ENCODE data around the gene GJA3. TPM values are rescaled to one million over a fixed set of nuclear protein-coding genes. Genes with fewer than 3 reads are reported as not detected.

Gene GJA3
- total RNA-seq, 4 donors from 2014 or later = under 0.01 TPM; not detected in 3

DNA sequence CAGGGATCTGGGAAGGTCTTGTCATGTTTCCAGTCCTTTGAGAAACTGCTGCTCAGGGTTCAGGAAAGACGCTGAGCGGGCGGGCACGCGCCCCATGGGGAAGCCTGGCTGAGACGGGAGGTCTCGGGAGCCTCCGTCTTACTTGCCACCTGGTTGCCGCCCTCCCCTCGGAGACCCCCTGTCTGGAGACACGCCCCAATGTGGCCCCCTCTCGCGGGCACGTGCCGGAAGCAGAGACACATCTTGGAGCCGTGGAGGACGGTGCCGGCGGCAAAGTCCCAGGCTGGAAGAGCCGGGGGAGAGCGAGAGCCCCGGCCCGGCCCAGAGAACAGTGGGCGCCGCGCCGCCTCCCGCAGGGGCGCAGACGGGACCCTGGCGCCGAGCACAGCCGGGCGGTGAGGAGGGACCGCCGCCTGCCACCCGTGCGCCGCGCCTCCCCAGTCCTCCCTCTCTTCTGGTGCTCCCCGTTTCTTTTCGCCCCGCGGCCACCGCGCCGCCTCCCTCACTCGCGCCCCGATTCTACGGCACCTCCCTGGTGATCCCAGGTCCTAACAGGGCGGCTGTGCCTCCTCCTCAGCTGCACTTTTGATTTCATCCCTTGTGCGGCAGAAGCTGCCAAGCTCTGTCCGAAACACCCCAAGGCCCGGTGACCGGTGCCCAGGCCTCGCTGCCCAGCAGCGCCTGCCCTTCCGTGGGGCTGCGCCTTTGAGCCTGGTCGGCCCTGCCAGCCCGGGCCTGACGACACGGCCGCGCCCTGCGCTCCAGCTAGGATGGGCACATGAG is 16.4 kb upstream of the GJA3 start:
- H3K27me3 ChIP-seq = peaks cover 0 to 46% of the 10 kb centered on the region in 2 donors
- H3K27ac ChIP-seq = no peak overlapping the region
- no peak for DNase-seq (ENCODE audit: low spot score in 2 of 2)
- peaks cover 0 to 25% (median 0%) of the 10 kb centered on the region in 4 donors for H3K4me1 ChIP-seq
- peak overlapping the region in 1 of 4 donors; percentile 29 for H3K4me3 ChIP-seq
- no peaks in the 10 kb centered on the region for H3K9me3 ChIP-seq
- no peaks in the 10 kb centered on the region for H3K36me3 ChIP-seq
- WGBS, 2 donors = 46 to 54% methylated on average over 45 to 54 of the region's 67 CpGs
- no peak for TF ChIP-seq EP300 (IDR thresholded peaks at IDR 0.05)
- no peak for TF ChIP-seq POLR2A (IDR thresholded peaks at IDR 0.05)
- TF ChIP-seq CTCF (IDR thresholded peaks at IDR 0.05) = no peak

DNA sequence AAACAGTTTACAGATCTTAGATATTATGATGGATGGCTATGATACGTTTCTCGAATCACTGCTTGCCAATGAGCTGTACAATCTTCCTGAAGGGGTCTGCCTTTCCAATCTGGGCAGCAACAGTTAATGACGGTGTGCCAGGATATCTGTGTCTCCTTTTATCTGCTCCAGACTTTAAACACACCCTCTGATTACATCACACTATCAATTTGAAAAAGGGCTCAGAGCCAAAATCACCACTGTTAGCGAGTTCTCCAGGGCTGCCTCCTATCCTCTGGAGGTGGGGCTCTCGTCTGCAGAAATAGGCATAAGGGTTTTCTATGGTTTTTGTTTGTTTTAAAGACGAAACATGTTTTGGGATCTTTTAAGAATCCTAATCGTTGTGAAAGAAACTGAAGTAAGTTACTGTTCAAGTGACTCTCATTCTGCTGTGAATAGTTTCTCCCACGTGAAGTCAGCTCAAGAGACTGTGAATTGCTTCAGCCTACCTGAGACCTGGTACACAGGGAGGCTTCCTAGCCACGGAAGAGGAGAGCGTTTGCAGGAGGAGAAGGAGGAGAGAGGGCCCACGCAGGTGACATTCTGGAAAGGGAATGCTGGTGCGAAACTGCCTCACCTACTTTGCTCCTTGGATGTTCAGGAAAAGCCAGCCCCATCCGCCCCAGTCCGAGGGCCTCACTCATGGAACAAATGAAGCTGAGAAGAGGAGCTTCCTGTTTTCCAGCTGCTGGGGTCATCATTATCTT is 15.2 kb upstream of the GJA3 start:
- 68 to 74% methylated on average over 14 of the region's 14 CpGs for WGBS, 2 donors
- Histone ChIP-seq H3K4me3 (no peak overlapping the region), H3K27ac (no peak overlapping the region), H3K27me3 (peaks cover 0 to 38% of the 10 kb centered on the region in 2 donors), H3K9me3 (no peaks in the 10 kb centered on the region), H3K4me1 (peaks cover 0 to 25% (median 0%) of the 10 kb centered on the region in 4 donors), H3K36me3 (no peaks in the 10 kb centered on the region)
- TF ChIP-seq CTCF (IDR thresholded peaks at IDR 0.05) = no peak
- no peak for TF ChIP-seq EP300 (IDR thresholded peaks at IDR 0.05)
- no peak for TF ChIP-seq POLR2A (IDR thresholded peaks at IDR 0.05)
- DNase-seq (ENCODE audit: low spot score in 2 of 2) = no peak

DNA sequence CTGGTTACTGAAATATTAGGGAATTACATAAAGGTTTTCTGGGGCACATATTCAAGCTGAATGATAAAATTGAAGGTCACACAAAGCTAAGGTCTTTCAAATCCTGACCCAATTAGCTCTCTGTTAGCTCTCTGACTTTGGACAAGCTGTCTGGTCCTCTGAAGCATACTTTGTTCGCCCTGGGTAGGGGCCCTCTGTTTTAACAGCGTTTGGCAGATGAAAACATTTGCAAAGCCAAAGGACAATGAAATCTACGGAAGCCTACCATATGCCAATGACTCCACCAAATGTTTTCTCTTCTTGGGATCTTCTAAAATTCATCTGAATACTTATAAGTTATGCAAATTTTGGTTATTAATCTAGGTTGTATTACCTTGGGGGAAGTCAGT is 14.5 kb upstream of the GJA3 start:
- H3K27me3 ChIP-seq = peaks cover 0 to 32% of the 10 kb centered on the region in 2 donors

GRCh38 chr13:20174656-20175405 is 14.0 kb upstream of the GJA3 start:
- Histone ChIP-seq H3K9me3 (no peaks in the 10 kb centered on the region), H3K4me3 (peak overlapping the region in 1 of 4 donors; percentile 27), H3K4me1 (peaks cover 0 to 25% (median 0%) of the 10 kb centered on the region in 4 donors), H3K27ac (peak overlapping the region in 2 of 4 donors; percentile 17 to 72), H3K27me3 (peaks cover 0 to 27% of the 10 kb centered on the region in 2 donors), H3K36me3 (no peaks in the 10 kb centered on the region)
- 39% methylated on average over 22 of the region's 22 CpGs for WGBS, 2 donors
- DNase-seq (ENCODE audit: low spot score in 2 of 2) = peak; percentile 44 to 75
- TF ChIP-seq EP300 (IDR thresholded peaks at IDR 0.05) = peak in 1 of 2 donors; percentile 67
- no peak for TF ChIP-seq CTCF (IDR thresholded peaks at IDR 0.05)
- TF ChIP-seq POLR2A (IDR thresholded peaks at IDR 0.05) = no peak

More for the DNA sequence above, 14.5 kb upstream of the GJA3 start:
- Histone ChIP-seq H3K4me3 (peak overlapping the region in 1 of 4 donors; percentile 27), H3K27ac (peak overlapping the region in 1 of 4 donors; percentile 72), H3K36me3 (no peaks in the 10 kb centered on the region), H3K9me3 (no peaks in the 10 kb centered on the region), H3K4me1 (peaks cover 0 to 25% (median 0%) of the 10 kb centered on the region in 4 donors)
- no peak for DNase-seq (ENCODE audit: low spot score in 2 of 2)
- TF ChIP-seq CTCF (IDR thresholded peaks at IDR 0.05) (no peak), POLR2A (IDR thresholded peaks at IDR 0.05) (no peak), EP300 (IDR thresholded peaks at IDR 0.05) (no peak)
- 54 to 62% methylated on average over 3 of the region's 3 CpGs for WGBS, 2 donors

All from tibial nerve (tissue), 4 donors.